ENCODE measurements around the gene PPA2.

DNA sequence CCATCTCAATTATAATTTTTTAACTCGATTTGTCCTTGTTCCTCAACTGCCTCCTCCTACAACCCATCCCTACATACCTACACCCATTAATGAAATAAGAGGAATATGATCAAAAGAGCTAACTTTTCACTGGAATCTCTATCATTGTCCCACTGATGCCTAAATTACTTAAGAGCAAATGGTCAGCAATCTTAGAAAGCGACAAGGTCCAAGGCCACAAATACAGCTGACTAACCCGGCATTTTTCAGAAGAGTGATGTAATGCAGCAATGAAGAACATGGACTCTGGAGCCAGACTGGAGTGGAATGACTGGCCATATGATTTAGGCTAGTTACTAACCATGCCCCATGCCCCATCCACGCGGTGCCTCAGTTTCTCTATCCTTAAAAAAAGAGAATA lies 56.2 kb downstream of the PPA2 start:
- TF ChIP-seq, protein P1, sequence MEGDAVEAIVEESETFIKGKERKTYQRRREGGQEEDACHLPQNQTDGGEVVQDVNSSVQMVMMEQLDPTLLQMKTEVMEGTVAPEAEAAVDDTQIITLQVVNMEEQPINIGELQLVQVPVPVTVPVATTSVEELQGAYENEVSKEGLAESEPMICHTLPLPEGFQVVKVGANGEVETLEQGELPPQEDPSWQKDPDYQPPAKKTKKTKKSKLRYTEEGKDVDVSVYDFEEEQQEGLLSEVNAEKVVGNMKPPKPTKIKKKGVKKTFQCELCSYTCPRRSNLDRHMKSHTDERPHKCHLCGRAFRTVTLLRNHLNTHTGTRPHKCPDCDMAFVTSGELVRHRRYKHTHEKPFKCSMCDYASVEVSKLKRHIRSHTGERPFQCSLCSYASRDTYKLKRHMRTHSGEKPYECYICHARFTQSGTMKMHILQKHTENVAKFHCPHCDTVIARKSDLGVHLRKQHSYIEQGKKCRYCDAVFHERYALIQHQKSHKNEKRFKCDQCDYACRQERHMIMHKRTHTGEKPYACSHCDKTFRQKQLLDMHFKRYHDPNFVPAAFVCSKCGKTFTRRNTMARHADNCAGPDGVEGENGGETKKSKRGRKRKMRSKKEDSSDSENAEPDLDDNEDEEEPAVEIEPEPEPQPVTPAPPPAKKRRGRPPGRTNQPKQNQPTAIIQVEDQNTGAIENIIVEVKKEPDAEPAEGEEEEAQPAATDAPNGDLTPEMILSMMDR (conservative IDR thresholded peaks at IDR 0.05; ENCODE audit: low read depth in 2 of 2): no peak
- TF ChIP-seq POLR2AphosphoS5 (IDR thresholded peaks at IDR 0.05; ENCODE audit: low read depth) (no peak), EZH2 (IDR thresholded peaks at IDR 0.05; ENCODE audit: low read depth, unreplicated experiment) (no peak), JUNB (IDR thresholded peaks at IDR 0.05; ENCODE audit: unreplicated experiment) (no peak), EZH2phosphoT487 (IDR thresholded peaks at IDR 0.05; ENCODE audit: unreplicated experiment) (no peak), ZNF114 (CRISPR knock-in tag; IDR thresholded peaks at IDR 0.05) (no peak), ZNF331 (CRISPR knock-in tag; IDR thresholded peaks at IDR 0.05; ENCODE audit: low read depth) (no peak), CREB1 (CRISPR knock-in tag; IDR thresholded peaks at IDR 0.05; ENCODE audit: low read depth) (no peak)
- TF ChIP-seq, protein P2, sequence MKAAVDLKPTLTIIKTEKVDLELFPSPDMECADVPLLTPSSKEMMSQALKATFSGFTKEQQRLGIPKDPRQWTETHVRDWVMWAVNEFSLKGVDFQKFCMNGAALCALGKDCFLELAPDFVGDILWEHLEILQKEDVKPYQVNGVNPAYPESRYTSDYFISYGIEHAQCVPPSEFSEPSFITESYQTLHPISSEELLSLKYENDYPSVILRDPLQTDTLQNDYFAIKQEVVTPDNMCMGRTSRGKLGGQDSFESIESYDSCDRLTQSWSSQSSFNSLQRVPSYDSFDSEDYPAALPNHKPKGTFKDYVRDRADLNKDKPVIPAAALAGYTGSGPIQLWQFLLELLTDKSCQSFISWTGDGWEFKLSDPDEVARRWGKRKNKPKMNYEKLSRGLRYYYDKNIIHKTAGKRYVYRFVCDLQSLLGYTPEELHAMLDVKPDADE (IDR thresholded peaks at IDR 0.05): no peak
- TF ChIP-seq, protein P3, sequence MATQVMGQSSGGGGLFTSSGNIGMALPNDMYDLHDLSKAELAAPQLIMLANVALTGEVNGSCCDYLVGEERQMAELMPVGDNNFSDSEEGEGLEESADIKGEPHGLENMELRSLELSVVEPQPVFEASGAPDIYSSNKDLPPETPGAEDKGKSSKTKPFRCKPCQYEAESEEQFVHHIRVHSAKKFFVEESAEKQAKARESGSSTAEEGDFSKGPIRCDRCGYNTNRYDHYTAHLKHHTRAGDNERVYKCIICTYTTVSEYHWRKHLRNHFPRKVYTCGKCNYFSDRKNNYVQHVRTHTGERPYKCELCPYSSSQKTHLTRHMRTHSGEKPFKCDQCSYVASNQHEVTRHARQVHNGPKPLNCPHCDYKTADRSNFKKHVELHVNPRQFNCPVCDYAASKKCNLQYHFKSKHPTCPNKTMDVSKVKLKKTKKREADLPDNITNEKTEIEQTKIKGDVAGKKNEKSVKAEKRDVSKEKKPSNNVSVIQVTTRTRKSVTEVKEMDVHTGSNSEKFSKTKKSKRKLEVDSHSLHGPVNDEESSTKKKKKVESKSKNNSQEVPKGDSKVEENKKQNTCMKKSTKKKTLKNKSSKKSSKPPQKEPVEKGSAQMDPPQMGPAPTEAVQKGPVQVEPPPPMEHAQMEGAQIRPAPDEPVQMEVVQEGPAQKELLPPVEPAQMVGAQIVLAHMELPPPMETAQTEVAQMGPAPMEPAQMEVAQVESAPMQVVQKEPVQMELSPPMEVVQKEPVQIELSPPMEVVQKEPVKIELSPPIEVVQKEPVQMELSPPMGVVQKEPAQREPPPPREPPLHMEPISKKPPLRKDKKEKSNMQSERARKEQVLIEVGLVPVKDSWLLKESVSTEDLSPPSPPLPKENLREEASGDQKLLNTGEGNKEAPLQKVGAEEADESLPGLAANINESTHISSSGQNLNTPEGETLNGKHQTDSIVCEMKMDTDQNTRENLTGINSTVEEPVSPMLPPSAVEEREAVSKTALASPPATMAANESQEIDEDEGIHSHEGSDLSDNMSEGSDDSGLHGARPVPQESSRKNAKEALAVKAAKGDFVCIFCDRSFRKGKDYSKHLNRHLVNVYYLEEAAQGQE (IDR thresholded peaks at IDR 0.05; ENCODE audit: unreplicated experiment): no peak
- TF ChIP-seq, protein P4, sequence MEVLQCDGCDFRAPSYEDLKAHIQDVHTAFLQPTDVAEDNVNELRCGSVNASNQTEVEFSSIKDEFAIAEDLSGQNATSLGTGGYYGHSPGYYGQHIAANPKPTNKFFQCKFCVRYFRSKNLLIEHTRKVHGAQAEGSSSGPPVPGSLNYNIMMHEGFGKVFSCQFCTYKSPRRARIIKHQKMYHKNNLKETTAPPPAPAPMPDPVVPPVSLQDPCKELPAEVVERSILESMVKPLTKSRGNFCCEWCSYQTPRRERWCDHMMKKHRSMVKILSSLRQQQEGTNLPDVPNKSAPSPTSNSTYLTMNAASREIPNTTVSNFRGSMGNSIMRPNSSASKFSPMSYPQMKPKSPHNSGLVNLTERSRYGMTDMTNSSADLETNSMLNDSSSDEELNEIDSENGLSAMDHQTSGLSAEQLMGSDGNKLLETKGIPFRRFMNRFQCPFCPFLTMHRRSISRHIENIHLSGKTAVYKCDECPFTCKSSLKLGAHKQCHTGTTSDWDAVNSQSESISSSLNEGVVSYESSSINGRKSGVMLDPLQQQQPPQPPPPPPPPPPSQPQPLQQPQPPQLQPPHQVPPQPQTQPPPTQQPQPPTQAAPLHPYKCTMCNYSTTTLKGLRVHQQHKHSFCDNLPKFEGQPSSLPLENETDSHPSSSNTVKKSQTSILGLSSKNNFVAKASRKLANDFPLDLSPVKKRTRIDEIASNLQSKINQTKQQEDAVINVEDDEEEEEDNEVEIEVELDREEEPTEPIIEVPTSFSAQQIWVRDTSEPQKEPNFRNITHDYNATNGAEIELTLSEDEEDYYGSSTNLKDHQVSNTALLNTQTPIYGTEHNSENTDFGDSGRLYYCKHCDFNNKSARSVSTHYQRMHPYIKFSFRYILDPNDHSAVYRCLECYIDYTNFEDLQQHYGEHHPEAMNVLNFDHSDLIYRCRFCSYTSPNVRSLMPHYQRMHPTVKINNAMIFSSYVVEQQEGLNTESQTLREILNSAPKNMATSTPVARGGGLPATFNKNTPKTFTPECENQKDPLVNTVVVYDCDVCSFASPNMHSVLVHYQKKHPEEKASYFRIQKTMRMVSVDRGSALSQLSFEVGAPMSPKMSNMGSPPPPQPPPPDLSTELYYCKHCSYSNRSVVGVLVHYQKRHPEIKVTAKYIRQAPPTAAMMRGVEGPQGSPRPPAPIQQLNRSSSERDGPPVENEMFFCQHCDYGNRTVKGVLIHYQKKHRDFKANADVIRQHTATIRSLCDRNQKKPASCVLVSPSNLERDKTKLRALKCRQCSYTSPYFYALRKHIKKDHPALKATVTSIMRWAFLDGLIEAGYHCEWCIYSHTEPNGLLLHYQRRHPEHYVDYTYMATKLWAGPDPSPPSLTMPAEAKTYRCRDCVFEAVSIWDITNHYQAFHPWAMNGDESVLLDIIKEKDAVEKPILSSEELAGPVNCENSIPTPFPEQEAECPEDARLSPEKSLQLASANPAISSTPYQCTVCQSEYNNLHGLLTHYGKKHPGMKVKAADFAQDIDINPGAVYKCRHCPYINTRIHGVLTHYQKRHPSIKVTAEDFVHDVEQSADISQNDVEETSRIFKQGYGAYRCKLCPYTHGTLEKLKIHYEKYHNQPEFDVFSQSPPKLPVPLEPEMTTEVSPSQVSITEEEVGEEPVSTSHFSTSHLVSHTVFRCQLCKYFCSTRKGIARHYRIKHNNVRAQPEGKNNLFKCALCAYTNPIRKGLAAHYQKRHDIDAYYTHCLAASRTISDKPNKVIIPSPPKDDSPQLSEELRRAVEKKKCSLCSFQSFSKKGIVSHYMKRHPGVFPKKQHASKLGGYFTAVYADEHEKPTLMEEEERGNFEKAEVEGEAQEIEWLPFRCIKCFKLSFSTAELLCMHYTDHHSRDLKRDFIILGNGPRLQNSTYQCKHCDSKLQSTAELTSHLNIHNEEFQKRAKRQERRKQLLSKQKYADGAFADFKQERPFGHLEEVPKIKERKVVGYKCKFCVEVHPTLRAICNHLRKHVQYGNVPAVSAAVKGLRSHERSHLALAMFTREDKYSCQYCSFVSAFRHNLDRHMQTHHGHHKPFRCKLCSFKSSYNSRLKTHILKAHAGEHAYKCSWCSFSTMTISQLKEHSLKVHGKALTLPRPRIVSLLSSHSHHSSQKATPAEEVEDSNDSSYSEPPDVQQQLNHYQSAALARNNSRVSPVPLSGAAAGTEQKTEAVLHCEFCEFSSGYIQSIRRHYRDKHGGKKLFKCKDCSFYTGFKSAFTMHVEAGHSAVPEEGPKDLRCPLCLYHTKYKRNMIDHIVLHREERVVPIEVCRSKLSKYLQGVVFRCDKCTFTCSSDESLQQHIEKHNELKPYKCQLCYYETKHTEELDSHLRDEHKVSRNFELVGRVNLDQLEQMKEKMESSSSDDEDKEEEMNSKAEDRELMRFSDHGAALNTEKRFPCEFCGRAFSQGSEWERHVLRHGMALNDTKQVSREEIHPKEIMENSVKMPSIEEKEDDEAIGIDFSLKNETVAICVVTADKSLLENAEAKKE (CRISPR knock-in tag; IDR thresholded peaks at IDR 0.05): no peak
